GM19372 (cell line): ENCODE results near the gene C16orf86.
"Not testable (repeated sequence)": the region's sequence is repeated elsewhere in the genome, so short reads cannot be mapped to it uniquely, and the experiment has no call there.

ENCODE experiments used
- ATAC-seq: cut with Tn5 transposase; IDR thresholded peaks from one replicate; pipeline ENCODE4 v1.9.1; 2021; ENCODE audit warnings: mild to moderate bottlenecking, low read depth, moderate library complexity; ENCODE audit not compliant: unreplicated experiment

The C16orf86 gene

DNA sequence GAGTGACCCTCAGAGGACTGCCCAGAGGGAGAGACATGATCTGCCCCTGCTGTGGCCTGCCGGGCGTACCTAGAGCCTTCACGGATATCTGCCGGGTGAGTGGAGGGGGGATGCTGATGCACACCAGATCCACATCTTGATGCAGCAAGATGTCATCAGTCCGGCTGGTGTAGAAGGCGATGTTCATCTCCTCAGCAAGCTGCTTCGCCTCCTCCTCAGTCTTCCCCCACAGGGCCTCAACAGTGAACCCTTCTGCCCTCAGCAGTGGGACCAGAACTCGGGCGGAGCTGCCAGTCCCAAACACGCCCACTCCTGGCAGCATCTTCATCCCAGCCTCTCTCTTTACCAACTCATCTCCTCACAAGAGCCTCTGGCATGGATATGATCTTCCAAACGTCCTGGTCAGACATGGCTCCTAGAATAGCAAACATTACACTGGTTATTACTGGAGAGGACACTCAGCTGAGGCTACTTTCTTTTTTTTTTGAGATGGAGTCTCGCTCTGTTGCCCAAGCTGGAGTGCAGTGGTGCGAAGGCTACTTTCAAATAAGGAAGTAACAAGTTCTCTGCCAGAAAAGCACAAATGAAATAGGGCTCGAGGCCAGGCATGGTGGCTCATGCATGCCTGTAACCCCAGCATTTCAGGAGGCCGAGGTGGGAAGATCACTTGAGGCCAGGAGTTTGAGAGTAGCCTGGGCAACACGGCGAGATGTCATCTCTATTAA is 18.9 kb downstream of the C16orf86 start:
- no peak for ATAC-seq

DNA sequence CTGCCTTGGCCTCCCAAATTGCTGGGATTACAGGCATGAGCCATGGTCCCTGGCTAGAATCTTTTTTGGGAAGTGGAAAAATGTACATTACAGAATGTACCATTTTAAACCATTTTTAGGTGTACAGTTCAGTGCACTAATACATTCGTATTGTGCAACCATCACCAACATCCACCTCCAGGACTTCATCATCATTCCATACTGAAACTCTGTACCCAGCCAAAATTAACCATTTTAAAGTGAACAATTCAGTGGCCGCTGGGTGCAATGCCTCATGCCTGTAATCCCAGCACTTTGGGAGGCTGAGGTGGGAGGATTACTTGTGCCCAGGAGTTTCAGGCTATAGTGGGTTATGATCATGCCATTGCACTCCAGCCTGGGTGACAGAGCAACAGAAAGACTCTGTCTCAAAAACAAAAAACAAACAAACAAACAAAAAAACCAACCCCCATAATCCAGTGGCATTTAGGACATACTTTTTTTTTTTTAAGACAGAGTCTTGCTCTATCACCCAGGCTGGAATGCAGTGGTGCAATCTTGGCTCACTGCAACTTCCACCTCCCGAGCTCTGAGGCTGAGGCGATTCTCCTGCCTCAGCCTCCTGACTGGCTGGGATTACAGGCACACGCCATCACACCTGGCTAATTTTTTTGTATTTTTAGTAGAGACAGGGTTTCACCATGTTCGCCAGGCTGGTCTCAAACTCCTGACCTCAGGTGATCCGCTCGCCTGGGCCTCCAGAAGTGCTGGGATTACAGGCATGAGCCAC is 27.1 kb downstream of the C16orf86 start:
- ATAC-seq, result not testable (repeated sequence)

DNA sequence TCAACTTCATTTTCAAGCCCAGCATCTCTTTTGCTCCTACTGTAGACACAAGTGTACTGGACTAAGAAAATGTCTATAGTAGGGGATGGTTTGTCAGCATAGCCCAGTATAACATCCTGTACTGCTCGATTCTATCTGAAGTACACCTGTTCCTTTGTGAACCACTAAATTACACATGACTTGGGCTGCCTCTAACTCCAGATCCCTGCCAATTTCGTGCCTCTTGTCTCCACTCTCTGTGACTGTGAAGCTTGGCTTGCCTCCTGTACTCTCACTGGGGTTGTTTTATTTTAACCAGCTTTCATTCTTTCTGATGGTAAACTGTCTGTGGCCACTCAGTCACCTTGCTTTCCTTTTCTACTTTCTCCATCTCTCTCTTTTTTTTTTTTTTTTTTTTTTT is 28.0 kb downstream of the C16orf86 start:
- ATAC-seq, result no peak

DNA sequence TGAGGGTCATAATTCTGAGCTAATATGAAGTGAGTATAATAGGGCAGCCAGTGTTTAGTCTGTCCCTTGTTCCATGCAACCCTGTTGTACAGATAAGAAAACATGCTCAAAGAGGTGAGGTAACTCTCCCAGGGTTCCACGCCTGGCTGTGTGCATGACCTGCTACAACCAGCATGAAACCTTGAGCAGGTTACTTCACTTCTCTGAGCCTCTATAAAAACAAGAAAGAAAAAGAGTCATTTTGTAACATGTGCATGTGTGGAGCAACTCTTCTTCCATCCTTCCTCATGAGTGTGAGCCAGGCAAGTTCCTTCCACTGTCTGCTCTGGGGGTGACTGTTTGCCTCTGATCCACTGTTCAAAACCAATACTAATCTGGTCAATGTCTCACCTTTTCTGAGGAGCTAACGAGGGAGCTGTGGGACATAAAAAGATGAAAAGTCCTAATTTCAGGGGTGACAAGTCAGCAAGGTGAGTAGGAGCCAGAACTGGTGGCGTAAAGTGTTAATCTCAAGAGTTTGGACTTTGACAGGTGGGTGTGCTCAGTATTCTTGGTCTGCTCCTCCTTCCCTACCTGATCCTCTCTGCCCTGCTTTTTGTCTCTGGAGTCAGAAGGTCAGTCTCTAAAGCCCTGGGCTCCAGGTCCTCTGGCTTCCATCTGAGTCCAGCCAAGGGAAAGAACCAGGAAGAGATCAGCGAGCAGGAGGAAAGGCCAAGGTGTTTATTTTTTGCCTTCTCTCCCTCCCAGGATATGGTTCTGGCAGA is 31.0 kb downstream of the C16orf86 start:
- ATAC-seq, result no peak

DNA sequence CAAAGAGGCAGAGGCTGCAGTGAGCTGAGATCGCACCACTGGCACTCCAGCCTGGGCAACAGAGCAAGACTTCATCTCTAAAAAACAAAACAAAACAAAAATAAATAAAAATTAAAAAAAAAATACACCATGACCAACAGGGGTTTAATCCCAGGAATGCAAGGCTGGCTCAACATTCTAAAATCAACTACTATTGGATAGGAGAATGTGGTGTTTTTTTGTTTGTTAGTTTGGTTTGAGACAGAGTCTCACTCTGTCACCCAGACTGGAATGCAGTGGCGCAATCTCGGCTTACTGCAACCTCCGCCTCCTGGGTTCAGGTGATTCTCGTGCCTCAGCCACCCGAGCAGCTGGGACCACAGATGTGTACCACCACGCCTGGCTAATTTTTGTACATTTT is 32.7 kb downstream of the C16orf86 start:
- ATAC-seq, result no peak

DNA sequence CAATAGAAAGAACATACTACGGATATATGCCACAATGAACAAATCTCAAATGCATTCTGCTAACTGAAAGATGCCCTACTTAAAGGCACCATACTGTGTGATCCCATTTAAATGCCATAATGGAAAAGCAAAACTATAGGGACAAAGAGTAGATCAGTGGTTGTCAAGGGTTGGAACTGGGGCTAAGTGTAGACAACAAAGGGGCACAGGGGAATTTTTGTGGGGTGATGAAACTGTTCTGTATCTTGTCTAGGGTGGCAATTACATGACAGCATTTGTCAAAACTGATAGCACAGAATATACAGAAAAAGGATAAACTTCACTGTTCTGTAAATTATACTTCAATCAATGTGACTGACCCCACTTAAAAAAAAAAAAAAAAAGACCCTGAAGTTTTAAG is 34.8 kb downstream of the C16orf86 start:
- no peak for ATAC-seq

DNA sequence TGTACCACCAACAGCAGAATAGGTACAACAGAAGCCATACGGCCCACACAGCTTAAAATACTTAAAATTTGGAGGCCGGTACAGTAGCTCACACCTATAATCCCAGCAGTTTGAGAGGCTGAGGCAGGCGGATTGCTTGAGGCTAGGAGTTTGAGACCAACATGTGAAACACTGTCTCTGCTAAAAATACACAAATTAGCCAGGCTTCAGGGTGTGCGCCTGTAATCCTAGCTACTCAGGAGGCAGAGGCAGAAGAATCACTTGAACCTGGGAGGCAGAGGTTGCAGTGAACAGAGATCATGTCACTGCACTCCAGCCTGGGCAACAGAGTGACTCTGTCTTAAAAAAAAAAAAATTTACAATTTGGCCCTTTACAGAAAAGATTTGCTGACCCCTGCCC is 35.5 kb downstream of the C16orf86 start:
- no peak for ATAC-seq

DNA sequence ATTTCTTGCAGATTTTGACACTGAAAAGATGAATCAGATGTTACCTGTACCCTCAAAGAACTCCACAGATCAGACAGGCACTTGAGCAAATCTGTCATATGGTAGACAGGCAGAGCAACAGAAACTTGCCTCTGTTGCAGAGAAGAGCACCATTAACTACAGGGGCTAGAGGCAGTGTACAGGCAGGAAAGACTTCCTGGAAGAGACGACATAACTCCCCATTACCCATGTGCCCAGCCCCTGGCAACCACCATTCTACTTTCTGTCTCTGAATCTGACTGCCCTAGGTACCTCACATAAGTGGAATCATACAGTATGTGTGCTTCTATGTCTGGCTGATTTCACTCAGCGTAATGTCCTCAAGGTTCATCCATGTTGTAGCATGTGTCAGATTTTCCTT is 37.0 kb downstream of the C16orf86 start:
- ATAC-seq, result no peak

DNA sequence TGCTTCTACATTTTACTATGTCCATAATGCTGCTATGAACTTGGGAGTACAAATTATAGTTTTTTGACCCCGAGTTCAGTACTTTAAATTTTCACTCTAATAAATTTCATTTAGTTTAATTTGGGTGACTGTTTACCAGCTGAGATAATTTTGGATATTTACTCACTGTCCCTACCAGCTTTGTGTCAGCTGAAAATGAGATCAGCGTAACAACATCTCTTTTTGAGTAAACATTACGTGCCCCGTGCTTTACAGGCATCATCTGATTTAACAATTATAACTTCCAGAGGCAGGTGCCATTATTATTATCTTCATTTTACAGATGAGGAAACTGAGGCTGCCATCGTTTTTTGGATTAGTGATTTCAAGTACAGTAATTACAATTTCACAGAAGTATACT is 37.5 kb downstream of the C16orf86 start:
- ATAC-seq, result no peak

DNA sequence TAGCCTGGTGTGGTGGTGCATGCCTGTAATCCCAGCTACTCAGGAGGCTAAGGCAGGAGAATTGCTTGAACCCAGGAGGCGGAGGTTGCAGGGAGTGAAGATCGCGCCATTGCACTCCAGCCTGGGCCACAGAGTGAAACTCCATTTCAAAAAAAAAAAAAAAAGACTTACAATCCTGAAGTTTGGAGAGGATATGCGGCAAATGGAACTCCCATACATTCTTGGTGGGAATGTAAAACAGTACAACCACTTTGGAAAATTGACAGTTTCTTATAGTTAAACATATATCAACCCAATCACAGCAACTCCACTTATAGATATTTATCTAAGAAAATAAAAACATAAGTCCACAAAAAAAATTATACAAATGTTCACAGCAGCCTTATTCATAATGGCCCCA is 40.6 kb downstream of the C16orf86 start:
- no peak for ATAC-seq

DNA sequence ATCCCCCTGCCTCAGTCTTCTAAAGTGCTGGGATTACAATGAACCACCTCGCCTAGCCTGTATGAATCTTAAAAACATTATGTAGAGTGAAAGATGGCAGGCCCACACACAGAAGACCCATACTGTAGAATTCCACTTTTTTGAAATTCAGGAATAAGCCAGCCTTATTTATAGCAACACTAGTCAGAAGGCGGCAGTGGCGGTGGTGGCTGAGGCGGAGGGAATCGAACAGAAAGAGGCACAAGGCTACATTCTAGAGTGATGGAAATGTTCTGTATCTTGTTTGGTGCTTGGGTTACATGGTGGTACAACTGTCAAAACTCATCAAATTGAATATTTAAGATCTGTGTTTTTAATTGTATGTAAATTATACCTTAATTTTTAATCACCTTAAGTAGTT is 41.2 kb downstream of the C16orf86 start:
- ATAC-seq, result no peak

DNA sequence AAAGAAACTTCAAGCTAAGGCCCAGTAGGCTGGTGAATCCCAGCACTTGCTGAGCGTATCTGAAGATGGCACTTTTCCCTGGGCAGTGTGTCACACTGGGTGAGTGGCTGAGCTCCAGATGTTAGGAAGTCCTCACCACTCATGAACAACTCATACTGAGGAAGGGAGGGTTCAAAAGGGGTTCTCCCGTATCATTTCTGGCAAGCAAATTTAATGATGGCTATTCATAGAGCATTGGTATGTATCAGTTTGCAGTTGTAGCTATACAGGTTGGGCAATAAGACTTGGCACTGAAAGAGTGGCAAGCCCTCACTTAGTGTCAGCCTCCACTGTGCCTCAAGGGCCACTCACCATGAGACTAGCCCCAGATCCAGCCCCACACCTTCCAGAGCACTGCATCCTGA is 41.8 kb downstream of the C16orf86 start:
- no peak for ATAC-seq

DNA sequence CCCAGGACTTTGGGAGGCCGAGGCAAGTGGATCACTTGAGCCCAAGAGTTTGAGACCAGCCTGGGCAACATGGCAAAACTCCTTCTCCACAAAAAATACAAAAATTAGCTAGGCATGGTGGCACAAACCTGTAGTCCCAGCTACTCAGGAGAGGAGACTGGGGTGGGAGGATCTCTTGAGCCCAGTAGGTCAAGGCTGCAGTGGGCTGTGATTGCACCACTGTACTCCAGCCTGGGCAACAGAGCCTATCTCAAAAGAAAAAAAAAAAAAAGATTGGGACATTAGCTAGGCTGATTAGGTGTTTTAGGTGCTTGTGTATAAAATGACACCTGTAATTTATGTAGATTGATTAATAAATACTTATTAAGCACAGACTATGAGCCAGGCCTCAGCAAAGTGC is 42.4 kb downstream of the C16orf86 start:
- no peak for ATAC-seq

DNA sequence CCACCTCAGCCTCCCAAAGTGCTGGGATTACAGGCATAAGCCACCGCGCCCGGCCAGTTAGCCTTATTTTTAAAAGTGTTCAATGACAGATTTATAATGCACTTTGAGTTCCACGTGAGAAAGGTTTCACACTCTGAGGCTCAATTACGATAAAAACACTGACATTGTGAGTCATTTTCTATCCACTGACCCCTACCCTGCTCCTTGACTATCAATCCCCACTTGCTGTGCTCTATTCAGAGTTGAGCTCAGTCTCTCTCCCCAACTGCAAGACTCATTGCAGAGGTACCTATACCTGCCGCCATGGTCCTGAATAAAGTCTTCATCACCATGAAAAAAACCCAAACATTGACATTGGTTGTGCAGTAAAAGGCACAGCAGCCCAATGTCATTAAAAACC is 44.0 kb downstream of the C16orf86 start:
- no peak for ATAC-seq

DNA sequence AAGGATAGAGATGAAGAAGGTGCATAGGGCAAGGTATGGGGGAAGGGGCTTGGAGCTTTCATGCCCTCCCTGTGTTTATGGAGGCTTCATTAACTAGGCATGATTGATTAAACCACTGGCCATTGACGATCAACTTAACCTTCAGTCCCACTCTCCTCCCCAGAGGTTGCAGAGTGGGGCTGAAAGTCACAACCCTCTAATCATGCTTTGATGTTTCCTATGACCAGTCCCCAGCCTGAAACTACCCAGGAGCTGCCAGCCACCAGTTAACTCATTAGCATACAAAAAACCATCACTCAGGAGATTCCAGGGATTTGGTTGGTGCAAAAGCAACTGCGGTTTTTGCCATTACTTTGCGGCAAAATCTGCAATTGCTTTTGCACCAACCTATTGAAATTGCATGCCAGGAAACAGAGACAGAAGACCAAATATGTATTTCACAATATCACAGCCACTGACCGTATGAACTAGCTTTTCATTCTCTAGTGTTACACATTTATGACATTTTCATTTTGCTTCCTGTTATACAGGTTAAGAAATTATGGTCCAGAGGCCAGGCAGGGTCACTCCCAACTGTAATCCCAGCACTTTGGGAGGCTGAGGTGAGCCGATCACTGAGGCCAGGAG is 47.1 kb downstream of the C16orf86 start:
- ATAC-seq, result no peak

DNA sequence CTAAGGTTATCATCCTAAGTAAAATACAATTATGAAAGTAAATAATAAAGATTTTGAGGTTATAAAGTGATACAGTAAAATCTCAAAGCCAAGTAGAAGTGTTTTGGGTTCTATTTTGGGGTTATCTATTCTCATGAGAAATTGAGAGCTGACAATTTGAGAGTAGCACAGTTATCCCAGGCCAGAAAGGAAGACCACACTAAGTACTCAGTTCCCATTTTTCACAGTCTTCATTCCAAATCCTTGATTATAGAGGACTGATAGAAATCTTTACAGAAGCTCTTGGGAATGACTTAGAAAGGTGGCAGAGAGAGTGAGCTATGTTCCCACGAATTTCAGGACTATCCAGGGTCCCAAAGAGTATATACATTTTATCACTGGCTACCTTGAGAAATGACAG is 47.9 kb downstream of the C16orf86 start:
- ATAC-seq, result no peak

DNA sequence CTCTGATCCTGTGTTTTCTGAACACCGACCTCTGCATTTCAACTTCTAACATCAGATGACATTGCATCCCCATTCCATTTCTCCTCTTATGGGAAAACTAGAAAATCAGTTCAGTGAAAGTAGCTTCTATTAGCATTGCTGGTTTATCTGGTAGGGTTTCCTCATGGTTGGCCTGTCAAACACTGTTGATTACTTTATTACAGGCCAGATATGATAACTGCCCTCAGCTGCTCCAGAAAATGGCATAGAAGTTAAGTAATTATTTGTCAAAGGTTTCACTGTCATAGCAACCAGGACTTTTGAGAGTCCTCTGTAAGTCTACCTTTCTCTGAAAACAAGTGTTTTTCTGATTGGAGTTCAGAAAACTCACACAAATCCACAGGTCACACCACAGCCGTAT is 49.5 kb downstream of the C16orf86 start:
- ATAC-seq, result no peak
